ENCODE measurements around the gene ARHGDIG.

DNA sequence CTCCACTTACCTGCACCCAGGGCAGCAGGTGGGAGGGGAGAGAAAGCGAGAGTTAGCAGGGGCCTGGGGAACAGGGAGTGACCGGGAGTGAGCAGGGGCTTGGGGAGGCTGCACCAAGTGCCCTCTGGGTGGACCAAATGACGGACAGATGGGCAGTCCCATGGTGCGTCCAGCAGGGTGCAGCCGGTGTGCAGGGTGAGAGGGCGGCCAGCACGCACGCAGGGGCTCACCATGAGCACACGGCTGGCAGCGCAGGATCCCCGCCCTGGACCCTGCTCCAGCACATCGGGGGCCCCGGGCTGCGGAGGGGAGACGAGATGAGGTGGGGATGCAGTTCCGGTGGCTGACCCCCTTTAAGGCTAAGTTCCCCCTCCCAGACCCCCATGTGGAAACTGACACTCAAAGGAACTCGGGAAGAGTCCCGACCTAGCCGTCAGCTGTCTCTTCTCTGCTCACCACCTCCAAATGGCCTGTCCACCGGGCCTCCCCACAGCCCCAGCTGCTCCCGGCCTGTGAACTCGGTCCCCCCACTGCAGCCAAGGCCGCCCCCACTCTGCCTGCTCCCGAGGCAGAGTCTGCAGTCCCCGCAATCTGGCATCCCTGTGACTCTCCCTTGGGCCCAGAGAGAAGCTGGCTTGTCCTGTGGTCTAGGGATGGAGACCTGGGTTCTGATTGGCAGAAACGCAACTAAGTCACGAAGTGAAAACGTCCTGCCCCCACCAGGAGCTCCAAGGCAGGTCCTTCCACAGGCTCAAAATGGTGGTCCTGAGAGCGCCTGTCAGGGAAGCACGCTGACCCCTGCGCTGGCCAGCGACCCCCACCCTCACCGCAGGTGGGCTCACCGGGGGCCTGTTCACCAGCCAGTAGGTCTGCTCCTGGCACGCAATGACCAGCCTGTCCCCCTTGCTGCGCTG, 7.5 kb upstream of the ARHGDIG start:
- TF ChIP-seq CTCF (IDR thresholded peaks at IDR 0.05; ENCODE audit: low read length) (no peak), EZH2 (optimal IDR thresholded peaks at IDR 0.05; ENCODE audit: low read depth, low read length) (no peak)

All from MM.1S (cell line).